Measurements from ENCODE around the gene FCMR.

DNA sequence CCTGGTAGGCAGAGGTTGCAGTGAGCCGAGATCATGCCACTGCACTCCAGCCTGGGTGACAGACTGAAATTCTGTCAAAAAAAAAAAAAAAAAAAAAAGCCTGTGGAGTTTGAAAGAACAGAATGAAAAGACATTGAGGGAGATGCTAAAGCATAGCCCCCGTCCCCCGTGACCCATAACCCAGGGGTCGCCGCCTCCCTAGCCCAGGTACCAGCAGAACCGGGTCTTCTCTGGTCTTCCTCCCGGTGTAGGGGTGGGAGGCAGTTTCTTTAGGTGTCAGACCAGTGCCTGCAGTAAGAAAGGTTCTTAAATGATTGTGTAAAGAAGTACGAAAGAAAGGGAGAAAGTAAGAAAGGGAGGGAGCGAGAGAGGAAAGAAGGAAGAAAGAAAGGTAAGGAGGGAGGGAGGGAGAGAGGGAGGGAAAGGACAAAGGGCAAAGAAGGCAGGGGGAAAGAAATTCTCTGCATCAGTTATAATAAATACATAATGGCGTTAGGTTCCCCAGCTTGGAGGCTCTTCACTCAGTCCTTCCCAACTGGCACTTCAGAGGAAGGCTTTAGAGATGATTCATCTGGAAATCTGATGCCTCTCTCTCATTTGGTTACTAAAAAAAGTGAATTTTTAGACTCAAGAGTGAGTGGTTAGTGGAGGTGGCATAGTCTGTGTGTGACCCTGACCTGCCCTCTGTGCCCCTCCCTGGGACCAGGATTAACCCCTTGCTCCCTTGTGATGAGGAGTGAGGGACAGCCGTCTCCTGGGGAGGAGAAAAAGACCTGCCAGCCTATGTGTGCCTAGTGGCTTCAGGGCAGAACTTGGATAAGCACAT is 23.4 kb downstream of the FCMR start:
- no peak for TF ChIP-seq POLR2A (IDR thresholded peaks at IDR 0.05)
- TF ChIP-seq, protein P1, sequence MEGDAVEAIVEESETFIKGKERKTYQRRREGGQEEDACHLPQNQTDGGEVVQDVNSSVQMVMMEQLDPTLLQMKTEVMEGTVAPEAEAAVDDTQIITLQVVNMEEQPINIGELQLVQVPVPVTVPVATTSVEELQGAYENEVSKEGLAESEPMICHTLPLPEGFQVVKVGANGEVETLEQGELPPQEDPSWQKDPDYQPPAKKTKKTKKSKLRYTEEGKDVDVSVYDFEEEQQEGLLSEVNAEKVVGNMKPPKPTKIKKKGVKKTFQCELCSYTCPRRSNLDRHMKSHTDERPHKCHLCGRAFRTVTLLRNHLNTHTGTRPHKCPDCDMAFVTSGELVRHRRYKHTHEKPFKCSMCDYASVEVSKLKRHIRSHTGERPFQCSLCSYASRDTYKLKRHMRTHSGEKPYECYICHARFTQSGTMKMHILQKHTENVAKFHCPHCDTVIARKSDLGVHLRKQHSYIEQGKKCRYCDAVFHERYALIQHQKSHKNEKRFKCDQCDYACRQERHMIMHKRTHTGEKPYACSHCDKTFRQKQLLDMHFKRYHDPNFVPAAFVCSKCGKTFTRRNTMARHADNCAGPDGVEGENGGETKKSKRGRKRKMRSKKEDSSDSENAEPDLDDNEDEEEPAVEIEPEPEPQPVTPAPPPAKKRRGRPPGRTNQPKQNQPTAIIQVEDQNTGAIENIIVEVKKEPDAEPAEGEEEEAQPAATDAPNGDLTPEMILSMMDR (IDR thresholded peaks at IDR 0.05) = no peak
